Measurements from ENCODE around the gene ZNF850.

DNA sequence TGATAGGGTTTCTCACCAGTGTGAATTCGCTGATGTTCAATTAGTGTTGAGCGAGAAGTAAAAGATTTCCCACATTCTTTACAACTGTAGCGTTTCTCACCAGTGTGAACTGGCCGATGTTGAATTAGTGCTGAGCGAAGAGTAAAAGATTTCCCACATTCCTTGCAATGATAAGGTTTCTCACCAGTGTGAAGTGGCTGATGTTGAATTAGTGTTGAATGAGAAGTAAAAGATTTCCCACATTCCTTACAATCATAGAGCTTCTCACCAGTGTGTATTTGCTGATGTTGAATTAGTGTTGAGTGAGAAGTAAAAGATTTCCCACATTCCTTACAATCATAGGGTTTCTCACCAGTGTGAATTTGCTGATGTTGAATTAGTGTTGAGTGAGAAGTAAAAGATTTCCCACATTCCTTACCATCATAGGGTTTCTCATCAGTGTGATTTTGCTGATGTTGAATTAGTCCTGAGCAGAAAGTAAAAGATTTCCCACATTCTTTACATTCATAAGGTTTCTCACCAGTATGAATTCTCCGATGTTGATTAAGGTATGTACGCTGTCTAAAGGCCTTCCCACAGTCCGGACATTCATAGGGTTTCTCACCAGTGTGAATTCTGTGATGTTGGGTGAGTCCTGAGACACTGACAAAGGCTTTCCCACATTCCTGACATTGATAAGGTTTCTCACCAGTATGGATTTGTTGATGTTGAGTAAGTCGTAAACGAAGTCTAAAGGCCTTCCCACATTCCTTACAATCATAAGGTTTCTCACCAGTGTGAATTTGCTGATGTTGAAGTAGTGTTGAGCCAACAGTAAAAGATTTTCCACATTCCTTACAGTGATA, 24.0 kb downstream of the ZNF850 start:
- TF ChIP-seq, protein P1, sequence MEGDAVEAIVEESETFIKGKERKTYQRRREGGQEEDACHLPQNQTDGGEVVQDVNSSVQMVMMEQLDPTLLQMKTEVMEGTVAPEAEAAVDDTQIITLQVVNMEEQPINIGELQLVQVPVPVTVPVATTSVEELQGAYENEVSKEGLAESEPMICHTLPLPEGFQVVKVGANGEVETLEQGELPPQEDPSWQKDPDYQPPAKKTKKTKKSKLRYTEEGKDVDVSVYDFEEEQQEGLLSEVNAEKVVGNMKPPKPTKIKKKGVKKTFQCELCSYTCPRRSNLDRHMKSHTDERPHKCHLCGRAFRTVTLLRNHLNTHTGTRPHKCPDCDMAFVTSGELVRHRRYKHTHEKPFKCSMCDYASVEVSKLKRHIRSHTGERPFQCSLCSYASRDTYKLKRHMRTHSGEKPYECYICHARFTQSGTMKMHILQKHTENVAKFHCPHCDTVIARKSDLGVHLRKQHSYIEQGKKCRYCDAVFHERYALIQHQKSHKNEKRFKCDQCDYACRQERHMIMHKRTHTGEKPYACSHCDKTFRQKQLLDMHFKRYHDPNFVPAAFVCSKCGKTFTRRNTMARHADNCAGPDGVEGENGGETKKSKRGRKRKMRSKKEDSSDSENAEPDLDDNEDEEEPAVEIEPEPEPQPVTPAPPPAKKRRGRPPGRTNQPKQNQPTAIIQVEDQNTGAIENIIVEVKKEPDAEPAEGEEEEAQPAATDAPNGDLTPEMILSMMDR (IDR thresholded peaks at IDR 0.05; ENCODE audit: low read depth, low read length, missing input control) = no peak
- TF ChIP-seq EGR1 (IDR thresholded peaks at IDR 0.05; ENCODE audit: low read depth in 2 of 2) (no peak), RAD21 (IDR thresholded peaks at IDR 0.05) (no peak), GABPA (IDR thresholded peaks at IDR 0.05 in 1 of 2, conservative IDR thresholded peaks at IDR 0.05 in 1 of 2) (no peak)
- TF ChIP-seq, protein P2, sequence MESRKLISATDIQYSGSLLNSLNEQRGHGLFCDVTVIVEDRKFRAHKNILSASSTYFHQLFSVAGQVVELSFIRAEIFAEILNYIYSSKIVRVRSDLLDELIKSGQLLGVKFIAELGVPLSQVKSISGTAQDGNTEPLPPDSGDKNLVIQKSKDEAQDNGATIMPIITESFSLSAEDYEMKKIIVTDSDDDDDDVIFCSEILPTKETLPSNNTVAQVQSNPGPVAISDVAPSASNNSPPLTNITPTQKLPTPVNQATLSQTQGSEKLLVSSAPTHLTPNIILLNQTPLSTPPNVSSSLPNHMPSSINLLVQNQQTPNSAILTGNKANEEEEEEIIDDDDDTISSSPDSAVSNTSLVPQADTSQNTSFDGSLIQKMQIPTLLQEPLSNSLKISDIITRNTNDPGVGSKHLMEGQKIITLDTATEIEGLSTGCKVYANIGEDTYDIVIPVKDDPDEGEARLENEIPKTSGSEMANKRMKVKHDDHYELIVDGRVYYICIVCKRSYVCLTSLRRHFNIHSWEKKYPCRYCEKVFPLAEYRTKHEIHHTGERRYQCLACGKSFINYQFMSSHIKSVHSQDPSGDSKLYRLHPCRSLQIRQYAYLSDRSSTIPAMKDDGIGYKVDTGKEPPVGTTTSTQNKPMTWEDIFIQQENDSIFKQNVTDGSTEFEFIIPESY (IDR thresholded peaks at IDR 0.05) = no peak
- TF ChIP-seq, protein P3, sequence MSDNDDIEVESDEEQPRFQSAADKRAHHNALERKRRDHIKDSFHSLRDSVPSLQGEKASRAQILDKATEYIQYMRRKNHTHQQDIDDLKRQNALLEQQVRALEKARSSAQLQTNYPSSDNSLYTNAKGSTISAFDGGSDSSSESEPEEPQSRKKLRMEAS (IDR thresholded peaks at IDR 0.05) = no peak
- TF ChIP-seq, protein P4, sequence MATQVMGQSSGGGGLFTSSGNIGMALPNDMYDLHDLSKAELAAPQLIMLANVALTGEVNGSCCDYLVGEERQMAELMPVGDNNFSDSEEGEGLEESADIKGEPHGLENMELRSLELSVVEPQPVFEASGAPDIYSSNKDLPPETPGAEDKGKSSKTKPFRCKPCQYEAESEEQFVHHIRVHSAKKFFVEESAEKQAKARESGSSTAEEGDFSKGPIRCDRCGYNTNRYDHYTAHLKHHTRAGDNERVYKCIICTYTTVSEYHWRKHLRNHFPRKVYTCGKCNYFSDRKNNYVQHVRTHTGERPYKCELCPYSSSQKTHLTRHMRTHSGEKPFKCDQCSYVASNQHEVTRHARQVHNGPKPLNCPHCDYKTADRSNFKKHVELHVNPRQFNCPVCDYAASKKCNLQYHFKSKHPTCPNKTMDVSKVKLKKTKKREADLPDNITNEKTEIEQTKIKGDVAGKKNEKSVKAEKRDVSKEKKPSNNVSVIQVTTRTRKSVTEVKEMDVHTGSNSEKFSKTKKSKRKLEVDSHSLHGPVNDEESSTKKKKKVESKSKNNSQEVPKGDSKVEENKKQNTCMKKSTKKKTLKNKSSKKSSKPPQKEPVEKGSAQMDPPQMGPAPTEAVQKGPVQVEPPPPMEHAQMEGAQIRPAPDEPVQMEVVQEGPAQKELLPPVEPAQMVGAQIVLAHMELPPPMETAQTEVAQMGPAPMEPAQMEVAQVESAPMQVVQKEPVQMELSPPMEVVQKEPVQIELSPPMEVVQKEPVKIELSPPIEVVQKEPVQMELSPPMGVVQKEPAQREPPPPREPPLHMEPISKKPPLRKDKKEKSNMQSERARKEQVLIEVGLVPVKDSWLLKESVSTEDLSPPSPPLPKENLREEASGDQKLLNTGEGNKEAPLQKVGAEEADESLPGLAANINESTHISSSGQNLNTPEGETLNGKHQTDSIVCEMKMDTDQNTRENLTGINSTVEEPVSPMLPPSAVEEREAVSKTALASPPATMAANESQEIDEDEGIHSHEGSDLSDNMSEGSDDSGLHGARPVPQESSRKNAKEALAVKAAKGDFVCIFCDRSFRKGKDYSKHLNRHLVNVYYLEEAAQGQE (IDR thresholded peaks at IDR 0.05) = no peak
- TF ChIP-seq, protein P5, sequence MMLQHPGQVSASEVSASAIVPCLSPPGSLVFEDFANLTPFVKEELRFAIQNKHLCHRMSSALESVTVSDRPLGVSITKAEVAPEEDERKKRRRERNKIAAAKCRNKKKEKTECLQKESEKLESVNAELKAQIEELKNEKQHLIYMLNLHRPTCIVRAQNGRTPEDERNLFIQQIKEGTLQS (IDR thresholded peaks at IDR 0.05) = no peak

Measured in liver (tissue), 3 donors.